HCT116 (cell line): ENCODE data around the gene HIRA. TPM values are rescaled to one million over a fixed set of nuclear protein-coding genes. Genes with fewer than 3 reads are reported as not detected.

Source experiments
- ATAC-seq: fragments of 200-7000 bp; cut with Tn5 transposase; 2 replicates; pipeline ENCODE4 v1.9.1; 2020; ENCODE audit warnings: mild to moderate bottlenecking, moderate library complexity
- BruUV-seq: library from RNA; stranded (reverse); fragments of 400-500 nt; replicated peaks from 2 replicates; lab custom pipeline; 2021; lab: Mats Ljungman, UMichigan
- CTCF ChIA-PET: fragments of 300-600 bp; sonication (Branson Sonifier 250); formaldehyde crosslinking; loops from one replicate; lab custom pipeline; 2021; ENCODE audit warnings: antibody characterized with exemption; lab: Charles Lee
- POLR2A ChIA-PET: fragments of 300-600, 350-600 bp; sonication (Branson Sonifier 250); formaldehyde crosslinking; loops from one replicate; lab custom pipeline; 2021; ENCODE audit warnings: antibody characterized with exemption; lab: Charles Lee
- RAD21 ChIA-PET, 2 experiments: fragments of 300-600 bp; sonication (Branson Sonifier 250); formaldehyde crosslinking; loops; one replicate each; lab custom pipeline; 2023; ENCODE audit warnings: low total read pairs in 2 of 2; ENCODE audit not compliant: uncharacterized antibody in 2 of 2, unreplicated experiment in 2 of 2, low non-redundant PET in 1 of 2; lab: Charles Lee
- DNase-seq: peaks from one replicate; pipeline ENCODE4 v3.0.0-alpha.2; 2010; ENCODE audit warnings: low read depth, low spot score
- H2AFZ ChIP-seq: fragments of 200-600 bp; shearing (Covaris generic), sonication (generic); 2 replicates; pipeline ENCODE4 v1.6.1; 2017; ENCODE audit warnings: low read depth, mixed run types, mixed read lengths, antibody characterized with exemption, low read length; ENCODE audit not compliant: poor library complexity, severe bottlenecking
- H3K27ac ChIP-seq: 2 replicates; pipeline ENCODE4 v1.5.1; 2012; ENCODE audit warnings: low read depth, low read length
- H3K27me3 ChIP-seq: fragments of 200-600 bp; sonication (generic); 2 replicates; pipeline ENCODE4 v1.6.1; 2016; ENCODE audit warnings: mixed run types, low read length, mixed read lengths; ENCODE audit not compliant: insufficient read depth
- H3K36me3 ChIP-seq, 2 experiments: fragments of 200-500 bp in 1 of 2; fragments of 200-600 bp in 1 of 2; sonication (Bioruptor generic) in 1 of 2; sonication (generic) in 1 of 2; 2 replicates each; pipeline versions ENCODE4 v1.5.1 to v1.6.1; 2014 to 2016; ENCODE audit warnings: low read length in 2 of 2, inconsistent platforms in 1 of 2, mixed read lengths in 1 of 2, mixed run types in 1 of 2; ENCODE audit not compliant: insufficient read depth in 2 of 2, control insufficient read depth in 1 of 2
- H3K4me1 ChIP-seq, 2 experiments: fragments of 200-600 bp in 1 of 2; sonication (generic) in 1 of 2; 2 replicates each; pipeline versions ENCODE4 v1.5.1 to v1.6.1; 2012 to 2017; ENCODE audit warnings: low read length in 2 of 2, inconsistent platforms in 1 of 2, mild to moderate bottlenecking in 1 of 2, mixed read lengths in 1 of 2, mixed run types in 1 of 2, moderate library complexity in 1 of 2; ENCODE audit not compliant: insufficient read depth in 2 of 2, control insufficient read depth in 1 of 2
- H3K4me2 ChIP-seq: fragments of 200-600 bp; sonication (generic); 2 replicates; pipeline ENCODE4 v1.6.1; 2017; ENCODE audit warnings: mixed run types, low read length, mixed read lengths
- H3K4me3 ChIP-seq, 2 experiments: fragments of 200-600 bp in 1 of 2; sonication (generic) in 1 of 2; replicated peaks in 1 of 2; 2 replicates each; pipeline ENCODE4 v1.5.1; 2011 to 2016; ENCODE audit warnings: low read length in 2 of 2, control low read depth in 1 of 2, low read depth in 1 of 2, mild to moderate bottlenecking in 1 of 2, mixed read lengths in 1 of 2, mixed run types in 1 of 2
- H3K79me2 ChIP-seq: fragments of 200-600 bp; sonication (generic); 2 replicates; pipeline ENCODE4 v1.6.1; 2017; ENCODE audit warnings: mild to moderate bottlenecking, mixed run types, low read length, moderate library complexity, mixed read lengths; ENCODE audit not compliant: insufficient read depth
- H3K9ac ChIP-seq: fragments of 200-600 bp; sonication (generic); 2 replicates; pipeline ENCODE4 v1.6.1; 2016; ENCODE audit warnings: low read length, mixed read lengths
- H3K9me2 ChIP-seq: fragments of 200-600 bp; sonication (generic), shearing (Covaris generic); 2 replicates; pipeline ENCODE4 v1.6.1; 2017; ENCODE audit warnings: mixed run types, mild to moderate bottlenecking, moderate library complexity; ENCODE audit not compliant: insufficient read depth
- H3K9me3 ChIP-seq, 2 experiments: fragments of 200-500 bp in 1 of 2; fragments of 200-600 bp in 1 of 2; sonication (Bioruptor generic) in 1 of 2; sonication (generic) in 1 of 2; 2 replicates each; pipeline ENCODE4 v1.6.1; 2014 to 2017; ENCODE audit warnings: low read length in 2 of 2, mixed read lengths in 2 of 2, inconsistent platforms in 1 of 2, low read depth in 1 of 2, mild to moderate bottlenecking in 1 of 2, mixed run types in 1 of 2, moderate library complexity in 1 of 2; ENCODE audit not compliant: control insufficient read depth in 1 of 2, insufficient read depth in 1 of 2
- H4K20me1 ChIP-seq: fragments of 200-600 bp; sonication (generic), shearing (Covaris generic); 2 replicates; pipeline ENCODE4 v1.6.1; 2017; ENCODE audit warnings: mixed run types, mild to moderate bottlenecking, moderate library complexity; ENCODE audit not compliant: insufficient read depth
- CBX3 ChIP-seq: IDR thresholded peaks from 2 replicates; pipeline ENCODE4 v1.6.1; 2012; ENCODE audit warnings: low read depth
- CEBPB ChIP-seq: IDR thresholded peaks from 2 replicates; pipeline ENCODE4 v1.6.1; 2012; ENCODE audit warnings: low read depth
- CTCF ChIP-seq, 3 experiments: fragments of 200-600 bp in 1 of 3; sonication (generic) in 1 of 3; IDR thresholded peaks in 2 of 3; conservative IDR thresholded peaks in 1 of 3; 2 replicates each; pipeline ENCODE4 v1.5.1; 2012 to 2017; ENCODE audit warnings: low read depth in 2 of 3, low read length in 2 of 3, antibody characterized with exemption in 1 of 3, borderline replicate concordance in 1 of 3, control low read depth in 1 of 3, mild to moderate bottlenecking in 1 of 3, mixed read lengths in 1 of 3, mixed run types in 1 of 3, moderate library complexity in 1 of 3; ENCODE audit not compliant: insufficient read depth in 1 of 3
- EGR1 ChIP-seq: IDR thresholded peaks from 2 replicates; pipeline ENCODE4 v1.6.1; 2012; ENCODE audit warnings: low read depth
- ELF1 ChIP-seq: IDR thresholded peaks from 2 replicates; pipeline ENCODE4 v1.6.1; 2012; ENCODE audit warnings: low read depth, borderline replicate concordance
- EZH2 ChIP-seq: fragments of 200-600 bp; sonication (generic); IDR thresholded peaks from 2 replicates; pipeline ENCODE4 v1.6.1; 2017; ENCODE audit warnings: antibody characterized with exemption, mixed run types
- FOSL1 ChIP-seq: IDR thresholded peaks from 2 replicates; pipeline ENCODE4 v1.6.1; 2012; ENCODE audit warnings: low read depth
- JUND ChIP-seq: IDR thresholded peaks from 2 replicates; pipeline ENCODE4 v1.6.1; 2012
- POLR2A ChIP-seq: IDR thresholded peaks from 2 replicates; pipeline ENCODE4 v1.7.0; 2011; ENCODE audit warnings: borderline replicate concordance; ENCODE audit not compliant: insufficient read depth, insufficient read length; ENCODE audit errors: extremely low read depth
- REST ChIP-seq: IDR thresholded peaks from 2 replicates; pipeline ENCODE4 v1.6.1; 2012; ENCODE audit warnings: low read depth
- YY1 ChIP-seq: IDR thresholded peaks from 2 replicates; pipeline ENCODE4 v1.6.1; 2011; ENCODE audit warnings: low read length, low read depth, moderate library complexity, mild to moderate bottlenecking; ENCODE audit not compliant: insufficient replicate concordance; ENCODE audit errors: extremely low read depth
- ZBTB33 ChIP-seq: IDR thresholded peaks from 2 replicates; pipeline ENCODE4 v1.6.1; 2011; ENCODE audit warnings: mild to moderate bottlenecking, low read length, moderate library complexity; ENCODE audit not compliant: insufficient replicate concordance; ENCODE audit errors: extremely low read depth
- intact Hi-C: fragments of 100-400 bp; cut with micrococcal nuclease; formaldehyde crosslinking; loops from 2 replicates; pipeline ENCODE4 v1.10.0; 2022
- total RNA-seq: library from RNA; stranded (reverse); gene quantifications from one replicate; pipeline ENCODE4 v1.2.1, GENCODE V29; 2021; ENCODE audit not compliant: unreplicated experiment

The HIRA gene
- total RNA-seq, 1 experiment from 2014 or later, result 30.6 TPM

GRCh38 chr22:19419086-19419463, 12.5 kb downstream of the HIRA start:
- Histone ChIP-seq H3K9ac (no peak overlapping the region), H3K4me2 (no peak overlapping the region), H3K4me3 (no peak overlapping the region), H4K20me1 (peaks cover 10% of the 10 kb centered on the region), H3K27me3 (no peaks in the 10 kb centered on the region), H3K9me3 (no peaks in the 10 kb centered on the region), H3K36me3 (no peaks in the 10 kb centered on the region), H3K9me2 (no peaks in the 10 kb centered on the region), H3K79me2 (peaks cover 96% of the 10 kb centered on the region), H2AFZ (no peak overlapping the region), H3K4me1 (no peaks in the 10 kb centered on the region), H3K27ac (no peak overlapping the region)
- RAD21 ChIA-PET, result no interaction called here
- DNase-seq (no peak), ATAC-seq (no peak)
- intact Hi-C loops, result no loop called here
- POLR2A ChIA-PET, result no interaction called here
- CTCF ChIA-PET, result no interaction called here
- no peak for TF ChIP-seq JUND
- TF ChIP-seq EZH2, result no peak
- no peak for TF ChIP-seq ZBTB33
- no peak for TF ChIP-seq YY1
- no peak for TF ChIP-seq CBX3
- TF ChIP-seq CEBPB, result no peak
- no peak for TF ChIP-seq FOSL1
- BruUV-seq, result no TSS peak

- no peak overlapping the region for H3K4me2 ChIP-seq
- H3K9me3 ChIP-seq, result no peaks in the 10 kb centered on the region
- H3K4me1 ChIP-seq, result no peaks in the 10 kb centered on the region
- no TSS peak for BruUV-seq
- H3K79me2 ChIP-seq, result peaks cover 80% of the 10 kb centered on the region
- no peak overlapping the region for H3K27ac ChIP-seq
- TF ChIP-seq EGR1 (no peak), CTCF (IDR thresholded peaks at IDR 0.05 in 2 of 3, conservative IDR thresholded peaks at IDR 0.05 in 1 of 3; ENCODE audit: borderline replicate concordance in 1 of 3, insufficient read depth in 1 of 3, low read depth in 2 of 3, low read length in 2 of 3) (no peak), FOSL1 (no peak), ELF1 (no peak), CEBPB (no peak), CBX3 (no peak), REST (no peak), POLR2A (no peak)
- intact Hi-C loops, result no loop called here
- H3K9me2 ChIP-seq, result no peaks in the 10 kb centered on the region
- H3K36me3 ChIP-seq, result peaks cover 8 to 9% of the 10 kb centered on the region in 2 experiments; a peak in 2 of 4 replicates
- H3K4me3 ChIP-seq, result no peak overlapping the region
- H4K20me1 ChIP-seq, result peaks cover 8% of the 10 kb centered on the region
- DNase-seq (no peak), ATAC-seq (no peak)
- no peak overlapping the region for H3K9ac ChIP-seq
- ChIA-PET POLR2A (no interaction called here), CTCF (no interaction called here), RAD21 (no interaction called here)
- no peaks in the 10 kb centered on the region for H3K27me3 ChIP-seq
- no peak overlapping the region for H2AFZ ChIP-seq
Measured at GRCh38 chr22:19412923-19413322, 18.6 kb downstream of the HIRA start.
